ENCODE measurements around the gene SMARCD1.

SMARCD1 gene

GRCh38 chr12:50107416-50108268, 22.5 kb downstream of the SMARCD1 start:
- Histone ChIP-seq H3K4me3 (ENCODE audit: low read length) (no peak overlapping the region), H3K9ac (ENCODE audit: low read depth, low read length) (no peak overlapping the region), H3K9me3 (replicated peaks; ENCODE audit: low read length) (no peaks in the 10 kb centered on the region), H3K4me2 (ENCODE audit: low read length) (no peak overlapping the region), H3K4me1 (ENCODE audit: control insufficient read depth, insufficient read depth, low read length) (peaks cover 26% of the 10 kb centered on the region), H3K36me3 (ENCODE audit: insufficient read depth, low read length) (no peaks in the 10 kb centered on the region), H3K27me3 (ENCODE audit: control insufficient read depth, insufficient read depth, low read length) (peaks cover 4% of the 10 kb centered on the region)

- Histone ChIP-seq H3K4me2 (ENCODE audit: low read length) (no peak overlapping the region), H3K36me3 (ENCODE audit: insufficient read depth, low read length) (no peaks in the 10 kb centered on the region)
These were observed 24.2 kb downstream of the SMARCD1 start for GRCh38 chr12:50109319-50109718.

GRCh38 chr12:50110127-50110761, 25.1 kb downstream of the SMARCD1 start:
- H3K9me3 ChIP-seq (replicated peaks; ENCODE audit: low read length) = no peaks in the 10 kb centered on the region
- H3K36me3 ChIP-seq (ENCODE audit: insufficient read depth, low read length) = no peaks in the 10 kb centered on the region
- no peak overlapping the region for H3K4me3 ChIP-seq (ENCODE audit: low read length)
- peak overlapping the region; percentile 12 for H3K9ac ChIP-seq (ENCODE audit: low read depth, low read length)
- peaks cover 18% of the 10 kb centered on the region for H3K4me1 ChIP-seq (ENCODE audit: control insufficient read depth, insufficient read depth, low read length)
- H3K27me3 ChIP-seq (ENCODE audit: control insufficient read depth, insufficient read depth, low read length) = peaks cover 2% of the 10 kb centered on the region
- peak overlapping the region; percentile 78 for H3K4me2 ChIP-seq (ENCODE audit: low read length)

More at GRCh38 chr12:50109319-50109718, 24.2 kb downstream of the SMARCD1 start:
- no peak overlapping the region for H3K4me3 ChIP-seq (ENCODE audit: low read length)
- H3K27me3 ChIP-seq (ENCODE audit: control insufficient read depth, insufficient read depth, low read length) = peaks cover 4% of the 10 kb centered on the region
- H3K9ac ChIP-seq (ENCODE audit: low read depth, low read length) = no peak overlapping the region
- peaks cover 18% of the 10 kb centered on the region for H3K4me1 ChIP-seq (ENCODE audit: control insufficient read depth, insufficient read depth, low read length)
- H3K9me3 ChIP-seq (replicated peaks; ENCODE audit: low read length) = no peaks in the 10 kb centered on the region

- Histone ChIP-seq H3K4me1 (ENCODE audit: control insufficient read depth, insufficient read depth, low read length) (peaks cover 18% of the 10 kb centered on the region), H3K27me3 (ENCODE audit: control insufficient read depth, insufficient read depth, low read length) (no peaks in the 10 kb centered on the region), H3K9me3 (replicated peaks; ENCODE audit: low read length) (no peaks in the 10 kb centered on the region), H3K9ac (ENCODE audit: low read depth, low read length) (peak overlapping the region; percentile 12), H3K4me3 (ENCODE audit: low read length) (peak overlapping the region; percentile 59), H3K36me3 (ENCODE audit: insufficient read depth, low read length) (no peaks in the 10 kb centered on the region), H3K4me2 (ENCODE audit: low read length) (peak overlapping the region; percentile 78)
These were observed 25.7 kb downstream of the SMARCD1 start for GRCh38 chr12:50110762-50111351.

GRCh38 chr12:50111395-50111692, 26.2 kb downstream of the SMARCD1 start:
- peaks cover 18% of the 10 kb centered on the region for H3K4me1 ChIP-seq (ENCODE audit: control insufficient read depth, insufficient read depth, low read length)
- peak overlapping the region; percentile 59 for H3K4me3 ChIP-seq (ENCODE audit: low read length)
- no peaks in the 10 kb centered on the region for H3K27me3 ChIP-seq (ENCODE audit: control insufficient read depth, insufficient read depth, low read length)
- H3K9me3 ChIP-seq (replicated peaks; ENCODE audit: low read length) = no peaks in the 10 kb centered on the region
- peaks cover under 1% of the 10 kb centered on the region for H3K36me3 ChIP-seq (ENCODE audit: insufficient read depth, low read length)
- H3K9ac ChIP-seq (ENCODE audit: low read depth, low read length) = no peak overlapping the region
- peak overlapping the region; percentile 78 for H3K4me2 ChIP-seq (ENCODE audit: low read length)

- peak within 1 kb of the TSS; percentile 86 for H3K4me2 ChIP-seq (ENCODE audit: low read length)
- H3K9ac ChIP-seq (ENCODE audit: low read depth, low read length) = peak within 1 kb of the TSS; percentile 87
- H3K27me3 ChIP-seq (ENCODE audit: control insufficient read depth, insufficient read depth, low read length) = no peaks in the 10 kb centered on the region
- no peaks in the 10 kb centered on the region for H3K9me3 ChIP-seq (replicated peaks; ENCODE audit: low read length)
- H3K4me3 ChIP-seq (ENCODE audit: low read length) = peak within 1 kb of the TSS; percentile 89
- peaks cover 3% of the 10 kb centered on the region for H3K36me3 ChIP-seq (ENCODE audit: insufficient read depth, low read length)
- H3K4me1 ChIP-seq (ENCODE audit: control insufficient read depth, insufficient read depth, low read length) = peaks cover 18% of the 10 kb centered on the region
These were observed 26.7 kb downstream of the SMARCD1 start, which contains the start of gene COX14 for GRCh38 chr12:50111693-50112455. COX14 (plus strand) TSS chr12:50112236; CDS start chr12:50120044, 7,808 bp downstream.

- peak overlapping the region; percentile 87 for H3K9ac ChIP-seq (ENCODE audit: low read depth, low read length)
- H3K36me3 ChIP-seq (ENCODE audit: insufficient read depth, low read length) = peaks cover 3% of the 10 kb centered on the region
- peak overlapping the region; percentile 86 for H3K4me2 ChIP-seq (ENCODE audit: low read length)
- H3K4me1 ChIP-seq (ENCODE audit: control insufficient read depth, insufficient read depth, low read length) = peaks cover 18% of the 10 kb centered on the region
- no peaks in the 10 kb centered on the region for H3K27me3 ChIP-seq (ENCODE audit: control insufficient read depth, insufficient read depth, low read length)
- H3K9me3 ChIP-seq (replicated peaks; ENCODE audit: low read length) = no peaks in the 10 kb centered on the region
- H3K4me3 ChIP-seq (ENCODE audit: low read length) = peak overlapping the region; percentile 89
These were observed 27.5 kb downstream of the SMARCD1 start for GRCh38 chr12:50112456-50113218.

- no peak overlapping the region for H3K4me3 ChIP-seq (ENCODE audit: low read length)
- H3K27me3 ChIP-seq (ENCODE audit: control insufficient read depth, insufficient read depth, low read length) = no peaks in the 10 kb centered on the region
- no peak overlapping the region for H3K9ac ChIP-seq (ENCODE audit: low read depth, low read length)
- H3K9me3 ChIP-seq (replicated peaks; ENCODE audit: low read length) = no peaks in the 10 kb centered on the region
- H3K36me3 ChIP-seq (ENCODE audit: insufficient read depth, low read length) = peaks cover 20% of the 10 kb centered on the region
- H3K4me1 ChIP-seq (ENCODE audit: control insufficient read depth, insufficient read depth, low read length) = no peaks in the 10 kb centered on the region
- no peak overlapping the region for H3K4me2 ChIP-seq (ENCODE audit: low read length)
These were observed 32.0 kb downstream of the SMARCD1 start for GRCh38 chr12:50117057-50117622.

- Histone ChIP-seq H3K27me3 (ENCODE audit: control insufficient read depth, insufficient read depth, low read length) (no peaks in the 10 kb centered on the region), H3K9me3 (replicated peaks; ENCODE audit: low read length) (no peaks in the 10 kb centered on the region), H3K4me1 (ENCODE audit: control insufficient read depth, insufficient read depth, low read length) (no peaks in the 10 kb centered on the region), H3K9ac (ENCODE audit: low read depth, low read length) (no peak overlapping the region), H3K4me2 (ENCODE audit: low read length) (no peak overlapping the region), H3K36me3 (ENCODE audit: insufficient read depth, low read length) (peaks cover 28% of the 10 kb centered on the region), H3K4me3 (ENCODE audit: low read length) (no peak overlapping the region)
These were observed 34.2 kb downstream of the SMARCD1 start for GRCh38 chr12:50119387-50119786.

GRCh38 chr12:50120521-50120920, 35.4 kb downstream of the SMARCD1 start:
- Histone ChIP-seq H3K9ac (ENCODE audit: low read depth, low read length) (no peak overlapping the region), H3K36me3 (ENCODE audit: insufficient read depth, low read length) (peaks cover 33% of the 10 kb centered on the region), H3K27me3 (ENCODE audit: control insufficient read depth, insufficient read depth, low read length) (no peaks in the 10 kb centered on the region), H3K4me3 (ENCODE audit: low read length) (no peak overlapping the region), H3K4me1 (ENCODE audit: control insufficient read depth, insufficient read depth, low read length) (no peaks in the 10 kb centered on the region), H3K9me3 (replicated peaks; ENCODE audit: low read length) (no peaks in the 10 kb centered on the region), H3K4me2 (ENCODE audit: low read length) (no peak overlapping the region)

All from skeletal muscle satellite cell (primary cell).